Measurements from ENCODE around the gene NPL. TPM values are rescaled to one million over a fixed set of nuclear protein-coding genes. Genes with fewer than 3 reads are reported as not detected.

Gene NPL
- total RNA-seq, 4 donors from 2014 or later: 6.6 to 18.9 (median 9.7) TPM

DNA sequence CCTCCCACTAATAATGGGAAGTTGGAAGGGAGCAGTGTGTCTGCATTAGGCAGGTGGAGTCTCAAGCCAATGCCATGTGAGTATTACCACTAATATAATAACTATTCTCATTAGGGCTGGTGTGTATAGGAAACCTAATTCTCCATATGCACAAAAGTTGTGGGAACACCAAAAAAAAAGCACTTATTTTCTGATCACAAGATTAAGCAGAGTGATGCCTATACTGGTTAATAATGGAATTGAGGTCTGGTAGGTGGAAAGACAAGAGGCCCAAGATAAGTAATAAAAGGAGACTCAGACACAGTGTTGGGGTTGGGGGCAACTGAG is 7.0 kb upstream of the NPL start:
- intact Hi-C loops (cut with DNase I; ENCODE audit: low total_unique reads): no loop called here
- H3K4me3 ChIP-seq (ENCODE audit: low read depth, poor library complexity, severe bottlenecking): no peak overlapping the region
- no peak for TF ChIP-seq POLR2A (IDR thresholded peaks at IDR 0.05)
- no peak for DNase-seq (ENCODE audit: low spot score in 2 of 2)

DNA sequence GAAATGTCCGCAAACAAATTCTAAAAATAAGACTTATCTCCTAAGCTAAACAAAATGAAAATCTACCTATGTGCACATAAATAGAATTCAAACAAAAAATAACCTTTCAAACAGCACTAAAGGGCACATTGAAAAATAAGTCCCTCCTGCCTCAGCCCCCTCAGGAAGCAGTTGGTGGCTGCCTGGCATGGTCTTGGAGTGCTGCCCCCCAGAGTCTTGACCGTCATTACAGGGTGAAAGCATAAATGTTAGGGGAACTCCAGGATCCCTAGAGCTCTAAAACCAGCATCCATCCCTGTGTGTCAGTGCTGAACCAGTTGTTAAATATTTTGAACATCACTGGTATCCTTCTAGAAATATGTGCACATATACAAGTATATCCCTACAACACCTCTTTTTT is 6.5 kb upstream of the NPL start:
- 77 to 78% methylated on average over 2 of the region's 2 CpGs for WGBS, 2 donors
- TF ChIP-seq POLR2A (IDR thresholded peaks at IDR 0.05): no peak
- TF ChIP-seq, protein P1, sequence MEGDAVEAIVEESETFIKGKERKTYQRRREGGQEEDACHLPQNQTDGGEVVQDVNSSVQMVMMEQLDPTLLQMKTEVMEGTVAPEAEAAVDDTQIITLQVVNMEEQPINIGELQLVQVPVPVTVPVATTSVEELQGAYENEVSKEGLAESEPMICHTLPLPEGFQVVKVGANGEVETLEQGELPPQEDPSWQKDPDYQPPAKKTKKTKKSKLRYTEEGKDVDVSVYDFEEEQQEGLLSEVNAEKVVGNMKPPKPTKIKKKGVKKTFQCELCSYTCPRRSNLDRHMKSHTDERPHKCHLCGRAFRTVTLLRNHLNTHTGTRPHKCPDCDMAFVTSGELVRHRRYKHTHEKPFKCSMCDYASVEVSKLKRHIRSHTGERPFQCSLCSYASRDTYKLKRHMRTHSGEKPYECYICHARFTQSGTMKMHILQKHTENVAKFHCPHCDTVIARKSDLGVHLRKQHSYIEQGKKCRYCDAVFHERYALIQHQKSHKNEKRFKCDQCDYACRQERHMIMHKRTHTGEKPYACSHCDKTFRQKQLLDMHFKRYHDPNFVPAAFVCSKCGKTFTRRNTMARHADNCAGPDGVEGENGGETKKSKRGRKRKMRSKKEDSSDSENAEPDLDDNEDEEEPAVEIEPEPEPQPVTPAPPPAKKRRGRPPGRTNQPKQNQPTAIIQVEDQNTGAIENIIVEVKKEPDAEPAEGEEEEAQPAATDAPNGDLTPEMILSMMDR (IDR thresholded peaks at IDR 0.05): no peak
- intact Hi-C loops (cut with DNase I; ENCODE audit: low total_unique reads): no loop called here
- no peak overlapping the region for H3K4me3 ChIP-seq (ENCODE audit: low read depth, poor library complexity, severe bottlenecking)
- DNase-seq (ENCODE audit: low spot score in 2 of 2): peak in 1 of 2 donors; percentile 48

DNA sequence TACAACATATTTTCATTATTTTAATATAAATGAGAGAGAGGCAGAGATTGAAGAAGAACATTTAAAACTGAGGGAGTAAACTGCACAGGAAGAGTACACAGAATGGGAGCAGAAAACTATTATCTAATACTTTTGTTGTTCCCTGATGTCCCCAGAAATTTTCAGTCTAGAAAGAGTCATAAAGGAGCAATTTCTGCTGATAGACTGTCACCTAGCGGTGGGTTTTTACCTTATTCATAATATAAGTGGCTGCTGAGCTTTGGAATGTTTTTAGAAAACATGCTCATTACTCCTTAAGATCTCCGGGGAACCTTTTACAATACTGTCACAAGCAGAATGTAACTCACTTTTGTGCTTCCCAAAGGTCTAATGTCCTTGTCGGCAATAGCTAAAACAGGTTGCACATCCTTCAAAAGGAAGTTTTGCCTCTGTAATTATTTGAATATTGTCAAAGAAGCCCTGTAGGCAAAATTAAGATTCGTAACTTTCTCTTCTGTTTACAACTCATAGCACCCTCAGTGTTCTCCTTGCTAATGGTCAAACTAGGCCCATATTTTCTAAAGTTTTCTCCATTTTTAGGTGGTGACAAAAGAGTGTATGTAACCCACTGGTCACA is 4.9 kb upstream of the NPL start:
- no peak for TF ChIP-seq POLR2A (IDR thresholded peaks at IDR 0.05)
- TF ChIP-seq, protein P1 (IDR thresholded peaks at IDR 0.05): no peak
- DNase-seq (ENCODE audit: low spot score in 2 of 2): peak in 1 of 2 donors; percentile 14
- intact Hi-C loops (cut with DNase I; ENCODE audit: low total_unique reads): loop anchor here (2.0 kb wide), 1 partner anchor 184 kb away; no protein-coding TSS in a partner anchor
- WGBS, 2 donors: 36 to 39% methylated on average over 4 of the region's 4 CpGs
- H3K4me3 ChIP-seq (ENCODE audit: low read depth, poor library complexity, severe bottlenecking): no peak overlapping the region

DNA sequence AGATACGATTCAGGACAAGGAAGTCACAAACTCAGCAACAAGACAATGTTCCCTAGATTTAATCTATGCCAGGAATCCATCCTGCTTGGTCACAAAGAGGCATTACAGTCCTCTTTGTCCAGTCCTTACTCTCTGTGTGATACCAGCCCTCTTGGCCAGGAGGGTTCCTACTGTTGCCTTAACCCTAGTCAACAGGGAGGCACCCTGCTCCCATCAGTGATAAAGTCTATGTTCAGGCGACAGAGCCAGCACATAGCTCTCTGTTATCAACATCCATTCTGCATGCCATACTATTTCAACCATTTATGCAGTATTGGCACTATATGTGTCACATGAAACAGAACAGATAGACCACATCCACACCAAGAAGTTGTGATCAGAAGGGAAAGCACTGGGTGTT is 4.4 kb upstream of the NPL start:
- intact Hi-C loops (cut with DNase I; ENCODE audit: low total_unique reads): loop anchor here (2.0 kb wide), 1 partner anchor 184 kb away; no protein-coding TSS in a partner anchor
- TF ChIP-seq, protein P1 (IDR thresholded peaks at IDR 0.05): no peak
- no peak for TF ChIP-seq POLR2A (IDR thresholded peaks at IDR 0.05)
- WGBS, 2 donors: 78 to 80% methylated on average over 2 of the region's 2 CpGs

DNA sequence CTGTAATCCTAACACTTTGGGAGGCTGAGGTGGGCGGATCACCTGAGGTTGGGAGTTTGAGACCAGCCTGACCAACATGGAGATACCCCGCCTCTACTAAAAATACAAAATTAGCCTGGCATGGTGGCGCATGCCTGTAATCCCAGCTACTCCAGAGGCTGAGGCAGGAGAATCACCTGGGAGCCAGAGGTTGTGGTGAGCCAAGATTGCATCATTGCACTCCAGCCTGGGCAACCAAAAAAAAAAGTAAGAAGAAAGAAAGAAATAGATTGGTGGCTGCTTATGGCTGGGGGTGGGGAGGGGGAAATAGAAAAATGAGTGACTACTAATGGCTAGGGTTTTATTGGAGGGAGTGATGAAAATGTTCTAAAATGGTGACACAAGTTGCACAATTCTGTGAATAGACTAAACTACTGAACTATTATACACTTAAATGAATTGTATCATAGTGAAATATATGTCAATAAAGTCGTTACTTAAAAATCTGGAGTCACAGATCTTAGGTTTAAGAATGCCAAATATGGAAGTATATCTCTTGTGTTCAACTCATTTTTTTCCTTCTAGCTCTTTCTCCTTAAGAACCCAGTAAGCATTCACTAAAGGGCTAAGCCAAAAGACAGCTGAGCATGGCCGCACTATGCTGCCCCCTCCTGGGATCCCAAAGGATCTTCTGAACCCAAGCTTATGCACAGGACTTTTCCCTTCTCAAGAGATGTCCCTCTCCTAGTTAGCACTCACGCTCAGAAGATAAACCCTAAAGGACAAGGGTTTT is 3.2 kb upstream of the NPL start:
- DNase-seq (ENCODE audit: low spot score in 2 of 2): peak in 1 of 2 donors; percentile 82
- WGBS, 2 donors: 57 to 59% methylated on average over 6 of the region's 6 CpGs
- TF ChIP-seq, protein P1 (IDR thresholded peaks at IDR 0.05): no peak
- TF ChIP-seq POLR2A (IDR thresholded peaks at IDR 0.05): no peak
- H3K4me3 ChIP-seq (ENCODE audit: low read depth, poor library complexity, severe bottlenecking): no peak overlapping the region
- intact Hi-C loops (cut with DNase I; ENCODE audit: low total_unique reads): no loop called here

More for the DNA sequence above, 4.4 kb upstream of the NPL start:
- peak in 1 of 2 donors; percentile 29 for DNase-seq (ENCODE audit: low spot score in 2 of 2)
- H3K4me3 ChIP-seq (ENCODE audit: low read depth, poor library complexity, severe bottlenecking): no peak overlapping the region

DNA sequence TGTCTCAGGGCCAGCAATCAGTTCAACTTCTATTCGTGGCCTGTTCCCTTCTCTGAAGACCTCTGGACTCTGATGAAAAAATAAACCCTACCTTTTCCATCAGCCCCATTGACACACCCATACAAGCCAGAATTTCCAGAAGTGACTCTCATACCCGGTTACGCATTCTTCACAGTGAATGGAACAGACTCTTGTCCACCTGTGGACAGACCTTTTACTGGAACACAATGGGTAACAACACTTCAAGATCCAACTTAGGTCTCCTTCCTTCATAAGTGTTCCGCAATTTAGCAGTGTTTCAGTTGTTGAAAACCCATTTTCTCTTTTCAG is 2.6 kb upstream of the NPL start:
- intact Hi-C loops (cut with DNase I; ENCODE audit: low total_unique reads): no loop called here
- no peak for TF ChIP-seq POLR2A (IDR thresholded peaks at IDR 0.05)
- TF ChIP-seq, protein P1 (IDR thresholded peaks at IDR 0.05): no peak
- DNase-seq (ENCODE audit: low spot score in 2 of 2): peak in 1 of 2 donors; percentile 29
- 72% methylated on average over 4 of the region's 4 CpGs for WGBS, 2 donors
- no peak overlapping the region for H3K4me3 ChIP-seq (ENCODE audit: low read depth, poor library complexity, severe bottlenecking)
